ENCODE results near the gene AUTS2. TPM values are rescaled to one million over a fixed set of nuclear protein-coding genes. Genes with fewer than 3 reads are reported as not detected.

The AUTS2 gene
- total and polyA plus RNA-seq, 2 of the 8 experiments (the other 6 are each of a cell fraction or from before 2014, with no cell fraction given) = 25.9 to 101 TPM

GRCh38 chr7:69912846-69913245, 314.6 kb downstream of the AUTS2 start (continued):
- TF ChIP-seq CHD7 (IDR thresholded peaks at IDR 0.05; ENCODE audit: insufficient replicate concordance, low read length) (no peak), CBX8 (IDR thresholded peaks at IDR 0.05; ENCODE audit: borderline replicate concordance, low read depth, low read length) (no peak), FOSL1 (IDR thresholded peaks at IDR 0.05; ENCODE audit: insufficient read depth, low read depth, low read length) (no peak), SUZ12 (IDR thresholded peaks at IDR 0.05; ENCODE audit: low read length) (no peak), EGR1 (IDR thresholded peaks at IDR 0.05; ENCODE audit: borderline replicate concordance, low read depth, low read length) (no peak), TAF7 (optimal IDR thresholded peaks at IDR 0.05; ENCODE audit: borderline replicate concordance, low read depth, low read length) (no peak), CHD2 (IDR thresholded peaks at IDR 0.05; ENCODE audit: low read length) (no peak), POLR2A (IDR thresholded peaks at IDR 0.05; ENCODE audit: control extremely low read depth in 1 of 2, low read depth in 2 of 2, low read length in 2 of 2) (no peak)
